HG03280 (cell line): ENCODE measurements around the gene FUT3.
"Not testable (repeated sequence)": the region's sequence is repeated elsewhere in the genome, so short reads cannot be mapped to it uniquely, and the experiment has no call there.

Experiments used
- ATAC-seq: cut with Tn5 transposase; IDR thresholded peaks from one replicate; pipeline ENCODE4 v1.9.1; 2021; ENCODE audit warnings: mild to moderate bottlenecking, moderate library complexity; ENCODE audit not compliant: unreplicated experiment

Gene FUT3

DNA sequence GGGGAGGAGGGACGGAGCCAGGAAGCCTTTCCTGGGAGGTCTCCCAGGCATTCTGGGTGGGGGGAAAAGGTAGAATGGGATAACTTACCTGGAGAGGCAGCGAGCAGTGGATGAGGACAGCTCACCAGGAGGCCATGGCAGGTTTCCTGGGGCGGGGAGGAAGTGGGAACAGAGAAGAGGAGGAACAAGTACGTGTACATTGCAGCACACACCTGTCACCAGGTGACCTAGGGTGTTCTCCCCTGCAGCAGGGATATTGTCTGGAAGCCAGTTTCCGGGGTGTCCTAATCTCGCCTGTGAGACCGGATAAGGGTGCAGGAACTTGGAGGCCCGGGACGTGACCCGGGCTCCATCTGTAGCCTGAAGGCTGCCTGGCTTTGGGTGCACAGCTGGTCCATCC, at the start of gene FUT3:
Gene FUT3 (minus strand): TSS at position 148 of the 400 bp plus-strand sequence.
- no peak for ATAC-seq

DNA sequence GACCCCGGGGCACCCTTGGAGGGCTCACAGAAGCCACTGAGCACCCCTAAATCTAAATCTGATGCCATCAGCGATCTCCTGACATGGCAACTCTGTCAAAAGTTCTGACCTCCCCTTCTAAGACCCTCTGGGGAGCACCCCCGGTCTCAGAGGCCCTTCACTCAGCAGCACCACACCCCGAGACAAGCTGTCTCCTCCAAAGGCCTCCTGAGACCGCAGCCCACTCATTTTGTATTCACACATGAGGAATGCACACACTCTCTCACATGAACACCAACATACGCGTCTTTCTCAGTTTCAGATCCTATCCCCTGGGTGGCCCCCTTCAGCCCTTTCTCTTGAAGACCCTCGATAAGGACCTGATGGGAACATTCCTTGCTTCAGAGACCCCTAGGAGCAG, 49.7 kb upstream of the FUT3 start:
- ATAC-seq = no peak

DNA sequence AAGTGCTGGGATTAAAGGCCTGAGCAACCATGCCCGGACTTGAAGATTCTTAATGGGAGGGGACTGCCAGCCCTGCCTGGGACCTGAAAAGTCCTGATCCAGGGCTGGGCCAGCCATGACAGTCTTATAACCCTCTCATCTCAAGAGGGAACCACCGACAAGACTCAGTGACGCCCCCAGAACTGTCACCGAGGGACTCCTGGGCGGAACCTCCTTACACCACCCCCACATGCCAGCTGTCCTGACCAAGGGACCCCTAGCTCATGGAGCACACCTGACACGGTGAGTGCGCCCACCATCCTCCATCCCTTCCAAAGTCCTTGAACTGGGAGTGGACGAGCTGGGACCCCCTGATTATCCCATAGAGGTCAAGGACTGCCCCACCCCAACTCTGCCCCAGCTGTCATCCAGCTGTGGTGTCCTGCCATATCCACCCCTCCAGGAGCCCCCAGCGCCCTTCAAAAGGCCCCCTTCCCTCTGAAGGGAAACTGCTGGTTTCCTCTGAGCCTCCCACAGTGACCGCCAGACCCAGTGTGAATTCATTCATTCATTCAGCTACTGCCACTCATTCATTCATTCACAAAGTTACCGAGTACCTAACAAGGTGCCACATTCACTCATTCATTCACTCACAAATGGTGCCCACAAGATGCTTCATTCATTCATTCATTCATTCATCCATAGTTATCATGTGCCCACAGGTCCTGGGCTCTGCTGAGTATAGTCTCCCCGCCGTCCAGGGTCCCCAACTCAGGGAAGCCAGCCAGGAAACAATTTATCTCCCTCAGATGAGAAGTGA, 48.7 kb upstream of the FUT3 start:
- no peak for ATAC-seq

DNA sequence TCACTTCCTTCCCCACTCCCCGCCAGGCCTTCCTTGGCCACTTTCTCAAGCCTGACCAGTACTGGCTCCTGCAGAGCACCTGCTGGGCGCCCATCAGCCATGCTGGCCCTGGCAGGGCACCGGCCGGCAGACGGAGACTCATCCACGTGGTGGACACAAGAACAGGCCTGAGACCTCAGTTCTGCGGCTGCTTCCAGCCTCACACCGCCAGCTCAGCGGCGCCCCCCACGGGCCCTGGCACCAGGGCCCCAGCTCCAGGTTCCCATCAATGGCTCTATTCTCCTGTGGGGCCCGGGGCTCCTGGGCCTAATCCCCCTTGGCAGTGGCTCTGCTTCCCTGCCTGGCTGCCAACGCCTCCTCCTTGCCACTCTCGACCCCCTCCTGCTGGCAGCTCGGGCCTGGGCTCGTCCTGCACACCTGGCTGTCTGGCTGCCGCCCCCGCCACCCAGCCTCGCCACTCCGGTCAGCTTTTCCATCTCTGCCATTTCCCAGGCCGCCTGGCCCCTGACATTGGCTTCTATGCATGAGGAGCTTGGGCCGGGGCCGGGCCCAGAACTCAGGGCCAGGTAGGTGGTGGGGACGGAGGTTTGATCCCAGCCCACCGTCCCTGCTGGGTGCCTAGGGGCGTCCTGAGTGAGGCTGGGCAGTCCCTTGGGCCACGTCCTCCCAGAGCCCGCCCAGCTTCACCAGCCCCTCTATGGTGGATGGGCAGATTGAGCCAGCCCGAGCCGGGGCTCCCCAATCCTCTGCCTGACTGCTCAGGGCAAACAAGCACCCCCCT, 46.1 kb upstream of the FUT3 start:
- ATAC-seq = no peak

DNA sequence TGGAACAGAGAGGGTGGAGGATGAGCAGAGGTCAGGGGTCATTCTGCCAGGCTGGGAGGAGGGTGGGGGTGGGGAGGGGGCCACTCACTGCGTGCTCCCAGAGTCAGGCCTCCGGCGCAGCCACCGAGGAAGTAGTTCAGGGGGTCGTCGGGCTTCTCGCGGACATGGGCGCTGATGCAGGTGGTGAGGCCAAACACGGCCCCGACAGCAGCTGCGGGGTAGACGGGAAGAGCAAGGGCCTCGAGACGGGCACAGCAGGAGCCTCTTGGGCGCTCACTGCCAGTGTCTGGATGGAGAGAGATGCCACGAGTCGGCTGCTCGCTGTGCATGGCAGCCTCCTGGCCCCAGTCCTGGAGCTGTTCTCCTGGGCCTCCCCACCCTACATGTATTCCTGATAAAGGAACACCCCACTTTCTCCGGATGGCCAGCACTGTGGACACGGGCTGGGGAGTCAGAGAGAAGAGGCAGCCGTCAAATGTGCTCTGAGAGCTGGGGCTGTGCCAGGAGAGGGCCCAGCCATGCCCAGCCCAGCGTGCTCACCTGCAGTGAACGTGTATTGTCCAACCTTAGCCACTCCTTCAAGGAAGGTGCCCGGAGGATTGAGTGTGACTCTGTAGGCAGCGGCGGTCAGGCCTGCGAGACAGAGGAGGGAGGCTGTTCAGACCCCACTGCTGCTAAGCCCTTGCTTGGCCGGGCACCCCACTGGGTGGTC, 45.3 kb upstream of the FUT3 start:
- ATAC-seq = no peak

DNA sequence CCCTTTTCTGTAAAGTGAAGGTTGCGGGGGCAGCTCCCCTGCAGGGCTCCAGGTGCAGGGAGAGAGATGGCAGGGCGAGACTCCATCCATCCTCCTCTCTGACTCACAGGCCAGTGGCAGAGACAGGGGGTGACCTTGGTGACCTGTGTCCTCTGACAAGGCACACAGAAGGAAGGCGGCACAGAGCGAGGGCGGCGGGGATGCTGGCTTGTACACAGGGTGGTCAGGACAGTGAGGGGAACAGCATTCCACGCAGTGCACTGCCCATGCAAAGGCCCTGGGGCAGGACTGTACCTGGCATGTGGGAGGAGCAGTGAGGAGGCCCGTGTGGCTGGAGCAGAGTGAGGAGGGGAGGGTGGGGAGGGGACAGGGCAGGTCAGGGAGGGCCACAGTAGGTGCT, 44.6 kb upstream of the FUT3 start:
- no peak for ATAC-seq

DNA sequence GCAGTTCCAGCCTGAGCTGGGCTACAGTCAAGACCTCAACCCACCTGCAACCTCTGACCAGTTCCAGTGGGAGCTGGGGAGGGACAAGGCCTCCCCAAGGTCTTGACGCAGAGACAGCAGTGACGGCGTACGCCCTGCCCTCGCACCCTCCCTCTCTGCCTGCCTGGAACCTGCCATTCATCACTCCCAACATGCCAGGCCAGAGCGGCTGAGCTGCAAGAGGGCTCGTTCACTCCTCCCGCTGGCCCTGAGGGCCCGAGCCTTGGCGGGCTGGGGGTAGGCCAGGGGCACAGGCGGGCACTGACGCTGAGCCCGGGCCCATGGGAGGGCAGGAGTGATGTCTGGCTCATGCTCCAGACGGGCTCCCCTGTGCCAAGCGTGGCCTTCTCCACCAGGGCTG, 44.2 kb upstream of the FUT3 start:
- ATAC-seq = no peak

DNA sequence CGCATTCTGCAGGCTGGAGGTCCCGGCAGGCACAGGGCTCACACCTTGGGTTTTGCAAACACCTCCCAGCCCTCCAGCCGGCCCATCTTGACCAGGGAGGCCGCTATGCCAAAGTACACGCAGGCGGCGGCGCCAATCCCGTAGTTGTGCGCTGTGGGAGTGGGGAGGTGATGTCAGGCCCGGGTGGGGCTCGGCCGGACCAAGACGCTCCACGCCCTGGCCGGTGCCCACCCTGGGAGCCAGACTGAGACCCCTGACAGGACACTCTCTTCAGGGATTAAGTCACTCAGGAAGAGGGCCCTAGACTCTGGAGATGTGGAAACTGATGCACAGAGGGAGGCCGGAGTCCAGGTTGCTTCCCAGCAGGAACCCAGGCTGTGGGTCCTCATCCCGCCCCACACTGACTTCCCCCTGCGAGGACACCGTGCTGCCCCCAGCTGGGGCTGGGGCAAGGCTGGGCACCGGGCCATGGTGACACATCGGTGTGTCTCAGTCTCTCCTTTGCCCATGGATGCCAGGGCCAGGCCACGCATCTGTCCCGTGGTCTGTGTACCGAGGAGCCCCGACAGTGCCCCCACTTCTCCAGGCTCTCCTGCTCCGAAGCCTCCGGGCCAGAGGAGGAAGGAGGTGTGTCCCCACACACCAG, 43.6 kb upstream of the FUT3 start:
- no peak for ATAC-seq

DNA sequence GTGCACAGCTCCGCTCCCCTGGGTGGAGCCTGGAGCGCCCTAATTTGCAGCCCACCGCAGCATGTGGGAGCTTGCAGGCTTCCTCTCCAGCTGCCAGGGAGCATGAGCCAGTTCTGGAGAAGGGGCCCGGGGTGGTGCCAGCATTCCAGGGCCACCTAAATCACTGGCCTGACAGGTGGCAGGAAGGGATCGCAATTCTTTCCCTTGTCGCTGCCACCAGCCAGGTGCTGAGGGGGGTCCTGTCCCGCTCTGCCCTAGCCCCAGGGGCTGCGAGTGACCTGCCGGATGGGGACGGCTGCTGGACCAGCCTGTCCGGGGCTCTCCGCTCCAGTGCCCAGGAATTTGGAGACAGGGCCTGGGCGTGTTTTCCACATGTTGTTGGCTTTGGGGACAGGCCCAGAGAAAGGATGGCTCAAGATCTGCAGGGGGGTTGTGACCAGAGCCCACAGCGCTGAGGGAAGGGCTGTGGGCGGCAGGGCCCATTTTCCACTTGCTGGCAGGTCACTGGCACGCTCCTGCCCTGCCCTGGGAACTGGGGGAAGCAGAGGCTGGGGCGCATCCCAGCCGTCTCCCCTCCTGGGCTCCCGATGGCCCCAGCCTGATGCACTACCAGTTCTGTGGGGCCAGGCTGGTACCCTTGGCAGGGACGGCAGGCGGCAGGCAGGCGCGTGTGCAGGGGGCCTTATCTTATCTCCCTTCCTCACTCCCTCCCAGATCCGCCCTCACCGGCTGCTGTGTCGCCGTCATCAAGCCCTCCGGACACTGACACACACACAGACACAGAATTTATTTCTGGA, 42.9 kb upstream of the FUT3 start:
- no peak for ATAC-seq

DNA sequence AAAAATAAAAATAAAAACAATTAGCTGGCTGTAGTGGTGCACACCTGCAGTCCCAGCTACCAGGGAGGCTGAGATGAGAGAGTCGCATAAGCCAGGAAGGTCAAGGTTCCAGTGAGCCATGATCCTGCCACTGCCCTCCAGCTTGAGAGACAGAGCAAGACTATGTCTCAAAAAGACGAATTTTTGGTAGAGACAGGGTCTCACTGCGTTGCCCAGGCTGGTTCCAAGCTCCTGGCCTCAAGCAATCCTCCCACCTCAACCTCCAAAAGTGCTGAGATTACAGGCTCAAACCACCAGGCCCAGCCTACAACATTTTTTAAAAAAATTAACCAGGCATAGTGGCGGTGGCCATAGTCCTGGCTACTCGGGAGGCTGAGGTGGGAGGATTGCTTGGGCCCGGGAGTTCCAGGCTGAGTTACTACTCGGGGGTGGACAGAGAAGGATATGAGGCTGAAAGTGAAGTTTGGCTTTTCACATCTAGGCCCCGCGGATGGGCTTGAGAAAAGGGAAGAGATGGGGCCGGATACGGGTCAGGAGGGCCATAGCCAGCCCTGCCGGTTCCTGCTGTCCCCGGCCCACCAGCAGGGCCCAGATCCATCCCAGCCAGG, 42.2 kb upstream of the FUT3 start:
- no peak for ATAC-seq

DNA sequence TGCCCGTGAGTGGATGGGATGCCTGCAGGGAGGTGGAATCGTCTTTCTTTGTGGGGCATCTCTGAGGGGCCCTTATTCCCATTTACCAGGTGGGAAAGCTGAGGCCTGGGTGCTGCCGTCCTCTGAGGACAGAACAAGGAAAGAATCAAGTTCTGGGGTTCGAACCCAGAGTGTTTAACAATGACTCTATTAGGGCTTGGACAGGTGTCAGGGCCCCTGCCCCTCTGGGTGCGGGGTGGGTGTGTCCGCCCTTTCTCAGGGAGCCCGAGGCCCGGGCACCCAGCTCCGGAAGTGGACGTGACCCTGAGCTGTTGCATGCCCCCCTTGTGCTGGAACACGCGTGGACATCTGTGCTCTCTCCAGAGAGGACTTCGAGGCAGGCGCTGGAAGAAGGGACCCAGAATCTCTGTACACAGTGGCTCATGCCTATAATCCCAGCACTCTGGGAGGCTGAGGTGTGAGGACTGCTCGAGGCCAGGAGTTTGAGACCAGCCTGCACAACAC, 41.6 kb upstream of the FUT3 start:
- no peak for ATAC-seq

DNA sequence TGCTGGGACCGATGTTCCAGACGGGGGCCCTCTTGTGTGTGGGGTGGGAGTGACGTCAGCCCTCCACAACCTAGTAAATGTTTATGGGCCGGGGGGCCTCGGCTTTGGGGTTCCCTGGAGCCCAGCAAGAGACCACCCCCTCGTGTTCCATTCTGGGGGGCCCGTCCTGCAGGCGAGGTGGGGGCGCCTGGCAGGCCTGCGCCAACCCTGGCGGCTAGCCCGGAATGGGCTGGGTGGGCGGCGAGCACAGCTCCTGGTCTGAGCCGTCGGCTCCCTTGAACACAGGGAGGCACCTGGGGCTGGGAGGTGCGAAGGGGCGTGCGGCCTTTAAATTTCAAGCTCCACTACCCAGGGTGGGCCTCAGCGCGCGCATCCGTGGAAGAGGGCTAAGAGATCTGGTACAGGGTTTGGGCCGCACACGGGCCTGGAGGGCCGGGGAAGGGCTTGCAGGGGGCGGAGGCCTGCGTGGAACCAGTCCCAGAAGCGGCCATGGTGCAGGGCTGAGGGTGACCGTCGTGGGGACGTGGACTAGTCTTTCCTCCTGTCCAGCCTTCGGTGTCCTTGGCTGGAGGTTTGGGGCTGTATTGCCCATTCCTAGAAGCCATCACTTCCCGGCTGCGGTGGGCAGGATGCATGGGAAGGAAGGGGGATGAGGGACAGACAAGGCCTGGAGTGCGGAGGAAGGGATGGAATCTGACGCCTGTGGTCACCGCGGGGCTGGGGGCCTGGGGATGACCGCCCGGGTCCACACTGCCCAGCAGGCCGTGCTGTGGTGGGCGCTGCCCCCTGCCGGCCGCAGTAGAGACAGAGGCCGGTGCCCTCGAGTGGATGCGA, 40.9 kb upstream of the FUT3 start:
- ATAC-seq = no peak

DNA sequence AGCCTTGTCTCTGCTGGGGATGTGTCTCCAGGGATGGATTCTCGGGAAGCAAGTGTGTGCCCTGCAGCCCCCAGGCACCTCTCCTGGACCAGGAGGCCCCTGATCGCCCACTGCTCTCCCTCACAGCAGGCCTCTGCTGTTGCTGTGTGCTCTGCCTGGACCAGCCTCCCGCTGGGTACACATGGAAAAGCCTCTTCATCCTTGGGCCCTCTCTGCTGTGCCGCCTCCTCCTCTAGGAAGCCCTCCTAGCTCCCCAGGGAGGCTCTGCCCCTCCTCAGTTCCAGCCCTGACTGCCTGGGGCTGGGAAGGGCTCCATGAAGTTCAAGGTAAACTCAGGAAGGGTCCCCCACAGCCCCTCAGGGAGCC, 40.3 kb upstream of the FUT3 start:
- no peak for ATAC-seq

DNA sequence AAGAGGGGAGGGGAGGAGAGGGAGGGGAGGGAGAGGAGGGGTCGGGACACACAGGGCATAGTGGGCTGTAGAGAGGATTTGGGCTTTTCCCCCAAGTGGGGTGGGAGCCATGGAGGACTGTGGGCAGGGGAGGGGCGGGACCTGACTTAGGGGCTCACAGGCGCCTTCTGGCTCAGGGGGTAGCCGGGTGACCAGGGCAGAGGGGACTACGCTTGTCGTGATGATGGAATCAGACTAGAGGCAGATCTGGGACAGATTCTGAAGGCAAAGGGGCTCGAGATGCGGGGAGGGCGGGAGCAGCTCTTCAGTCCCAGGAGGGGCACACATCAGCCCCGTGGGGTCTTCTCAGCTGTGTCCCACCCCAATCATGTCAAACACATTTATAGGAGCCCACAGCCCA, 38.9 kb upstream of the FUT3 start:
- no peak for ATAC-seq

DNA sequence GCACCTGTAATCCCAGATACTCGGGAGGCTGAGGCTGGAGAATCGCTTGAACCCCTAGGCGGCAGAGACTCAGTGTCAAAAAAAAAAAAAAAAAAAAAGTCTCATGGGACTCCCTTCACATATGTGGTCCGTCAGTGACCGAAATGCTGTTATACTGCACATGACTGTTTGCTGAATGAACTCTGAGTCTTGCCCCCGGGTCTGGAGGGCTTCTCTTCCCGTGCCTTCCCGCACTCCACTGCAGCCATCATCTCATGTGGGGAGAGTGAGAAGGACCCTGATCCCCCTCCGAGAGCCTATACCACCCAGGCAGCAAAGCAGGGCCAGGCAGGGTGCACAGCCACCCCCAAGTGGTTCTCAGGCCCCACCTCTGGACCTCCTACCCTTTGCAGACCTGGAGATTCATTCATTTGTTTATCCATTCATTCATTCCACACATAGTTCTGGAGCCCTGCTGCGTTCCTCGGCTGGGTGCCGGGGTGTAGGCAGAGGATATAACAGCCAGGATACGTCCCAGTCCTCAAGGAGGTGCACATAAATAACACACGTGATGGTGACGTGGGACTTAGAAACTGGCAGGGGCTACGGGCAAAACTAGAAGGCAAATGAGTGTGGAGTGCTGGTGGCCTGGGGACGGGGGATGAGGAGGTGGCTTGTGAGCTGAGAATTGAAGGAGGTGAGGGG, 38.2 kb upstream of the FUT3 start:
- ATAC-seq = no peak

DNA sequence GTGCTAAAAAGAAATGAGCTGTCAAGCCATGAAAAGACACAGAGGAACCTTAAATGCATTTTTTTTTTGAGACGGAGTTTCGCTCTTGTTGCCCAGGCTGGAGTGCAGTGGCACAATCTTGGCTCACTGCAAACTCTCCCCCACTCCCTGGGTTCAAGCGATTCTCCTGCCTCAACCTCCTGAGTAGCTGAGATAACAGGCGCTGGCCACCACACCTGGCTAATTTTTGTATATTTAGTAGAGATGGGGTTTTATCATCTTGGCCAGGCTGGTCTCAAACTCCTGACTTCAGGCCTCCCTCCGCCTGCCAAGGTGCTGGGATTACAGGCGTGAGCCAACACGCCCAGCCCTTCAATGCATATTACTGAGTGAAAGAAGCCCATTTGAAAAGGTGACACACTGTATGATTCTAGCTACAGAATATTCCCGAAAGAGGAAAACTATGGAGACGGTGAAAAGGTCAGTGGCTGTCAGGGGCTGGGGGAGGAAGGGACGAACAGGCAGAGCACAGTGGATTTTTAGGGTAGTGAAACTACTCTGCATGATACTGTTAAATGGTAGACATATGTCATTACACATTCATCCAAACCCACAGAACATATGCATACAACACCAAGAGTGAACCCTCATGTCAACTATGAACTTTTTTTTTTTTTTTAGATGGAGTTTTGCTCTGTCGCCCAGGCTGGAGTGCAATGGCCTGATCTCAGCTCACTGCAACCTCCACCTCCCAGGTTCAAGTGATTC, 33.0 kb upstream of the FUT3 start:
- ATAC-seq = not testable (repeated sequence)

DNA sequence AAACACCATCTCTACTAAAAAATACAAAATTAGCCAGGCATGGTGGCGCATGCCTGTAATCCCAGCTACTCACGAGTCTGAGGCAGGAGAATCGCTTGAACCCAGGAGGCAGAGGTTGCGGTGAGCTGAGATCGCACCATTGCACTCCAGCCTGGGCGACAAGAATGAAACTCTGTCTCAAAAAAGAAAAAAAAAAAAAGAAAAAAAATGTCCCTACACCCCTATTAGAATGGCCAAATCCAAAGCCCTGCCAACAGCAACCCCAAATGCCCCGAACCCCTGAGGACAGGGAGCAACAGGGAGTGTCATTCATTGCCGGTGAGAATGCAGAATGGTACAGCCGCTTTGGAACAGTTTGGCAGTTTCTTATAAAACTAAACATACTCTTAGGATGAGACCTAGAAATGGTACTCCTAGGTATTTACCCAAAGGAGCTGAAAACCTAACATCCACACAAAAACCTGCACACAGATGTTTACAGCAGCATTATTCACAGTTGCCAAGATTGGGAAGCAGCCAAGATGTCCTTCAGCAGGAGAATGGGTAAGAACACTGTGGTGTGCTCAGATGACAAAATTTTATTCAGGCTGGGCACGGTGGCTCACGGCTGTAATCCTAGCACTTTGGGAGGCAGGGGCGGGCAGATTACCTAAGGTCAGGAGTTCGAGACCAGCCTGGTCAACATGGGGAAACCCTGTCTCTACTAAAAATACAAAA, 32.1 kb upstream of the FUT3 start:
- ATAC-seq = not testable (repeated sequence)
